GM18519 (cell line): ENCODE measurements around the gene PLXNA4.
A peak's percentile ranks its signal among the peaks of the same experiment; 100 is the strongest.

ENCODE experiments used
- ATAC-seq: cut with Tn5 transposase; IDR thresholded peaks from one replicate; pipeline ENCODE4 v1.9.1; 2021; ENCODE audit warnings: mild to moderate bottlenecking, moderate library complexity; ENCODE audit not compliant: unreplicated experiment, low FRiP score

Gene PLXNA4

DNA sequence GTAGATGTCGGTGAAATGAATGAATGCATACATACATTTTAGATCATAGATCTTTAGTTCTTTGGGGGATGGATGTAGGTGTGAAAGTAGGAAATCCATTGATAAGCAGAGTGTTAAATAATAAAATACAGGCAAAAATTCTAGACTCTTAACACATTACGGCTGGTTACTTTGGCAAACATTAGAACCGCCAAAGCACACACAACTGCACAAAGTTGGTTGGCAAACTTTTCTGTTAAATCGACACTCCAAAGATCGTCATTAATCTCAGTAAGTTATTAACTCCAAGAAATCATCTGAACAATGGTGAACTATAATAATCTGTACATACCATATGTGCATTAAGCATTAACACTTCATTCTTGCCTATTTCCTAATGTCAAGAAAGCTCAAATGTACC, 231.2 kb downstream of the PLXNA4 start:
- no peak for ATAC-seq

DNA sequence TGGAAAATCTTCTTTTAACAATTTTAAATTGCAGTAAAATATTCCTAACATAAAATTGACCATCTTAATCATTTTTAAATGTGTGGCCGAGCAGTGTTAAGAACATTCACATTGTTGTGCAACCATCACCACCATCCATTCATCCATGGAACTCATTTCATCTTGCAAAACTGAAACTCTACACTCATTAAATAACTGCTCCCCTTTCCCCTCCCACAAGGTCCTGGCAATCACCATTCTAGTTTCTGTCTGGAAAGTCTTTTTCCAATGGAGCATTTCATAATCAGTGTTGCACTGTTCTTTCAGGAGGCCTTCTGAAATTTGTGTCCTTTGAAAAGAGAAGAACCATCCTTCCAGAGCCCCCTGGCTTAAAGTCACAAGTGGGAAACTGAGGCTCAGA, 233.1 kb downstream of the PLXNA4 start:
- no peak for ATAC-seq

- ATAC-seq, result no peak
Measured at GRCh38 chr7:132337450-132338080, 238.7 kb downstream of the PLXNA4 start.

DNA sequence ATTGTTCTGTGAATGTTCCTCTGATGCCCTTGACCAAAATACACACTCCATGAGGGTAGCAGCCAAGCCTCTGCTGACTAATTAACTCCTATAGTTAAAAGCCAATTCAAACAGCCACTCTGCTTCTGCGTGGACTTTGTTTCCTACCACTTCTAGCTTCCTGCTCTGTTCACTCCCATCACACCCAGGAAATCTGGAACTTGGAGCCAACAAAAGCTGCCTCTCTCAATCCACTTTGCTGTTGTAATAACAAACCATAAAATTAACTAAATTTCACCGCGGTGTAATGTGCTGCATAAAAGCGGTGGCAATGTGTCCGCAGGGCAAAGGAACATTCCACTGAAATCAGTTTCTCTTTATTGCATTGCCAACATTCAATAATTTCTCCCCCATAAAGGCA, 239.5 kb downstream of the PLXNA4 start:
- no peak for ATAC-seq

DNA sequence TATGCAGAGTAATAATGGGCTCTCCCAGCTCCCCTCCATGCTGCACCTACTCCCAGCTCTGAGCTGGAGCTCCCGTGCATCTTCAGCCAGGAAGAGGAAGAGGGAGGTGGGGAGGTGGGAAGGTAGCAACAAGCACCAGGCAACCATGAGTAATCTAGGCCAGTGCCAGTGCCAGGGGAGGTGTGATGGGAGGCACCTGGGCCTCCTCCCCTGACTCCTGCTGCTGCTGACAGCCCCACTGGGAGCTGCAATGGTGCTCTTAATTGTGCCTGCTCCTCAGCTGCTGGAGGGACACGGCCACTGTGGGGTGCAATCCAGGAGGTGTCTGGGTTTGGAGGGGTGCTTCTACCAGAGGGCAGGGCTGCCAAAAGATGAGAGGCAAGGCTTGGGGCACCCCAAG, 243.0 kb downstream of the PLXNA4 start:
- no peak for ATAC-seq

DNA sequence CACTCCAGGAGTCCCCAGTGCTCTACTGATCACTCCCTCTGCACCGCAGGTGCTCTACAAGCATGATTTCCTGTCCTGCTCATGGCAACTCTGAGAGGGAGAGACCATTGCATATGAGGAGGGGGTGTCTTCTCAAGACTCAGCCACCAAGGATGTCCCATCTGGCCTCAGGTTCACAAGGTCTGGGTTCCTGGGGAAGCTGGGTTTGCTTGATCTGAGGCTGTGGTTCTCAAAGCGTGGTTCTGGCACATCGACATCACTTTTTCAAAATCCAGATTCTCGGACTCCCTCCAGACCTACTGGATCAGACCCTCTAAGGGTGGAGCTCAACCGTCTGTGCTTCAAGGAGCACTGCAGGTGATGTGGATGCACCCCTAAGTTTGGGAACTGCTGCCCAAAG, 247.5 kb downstream of the PLXNA4 start:
- no peak for ATAC-seq

GRCh38 chr7:132328047-132328620, 248.1 kb downstream of the PLXNA4 start:
- no peak for ATAC-seq

DNA sequence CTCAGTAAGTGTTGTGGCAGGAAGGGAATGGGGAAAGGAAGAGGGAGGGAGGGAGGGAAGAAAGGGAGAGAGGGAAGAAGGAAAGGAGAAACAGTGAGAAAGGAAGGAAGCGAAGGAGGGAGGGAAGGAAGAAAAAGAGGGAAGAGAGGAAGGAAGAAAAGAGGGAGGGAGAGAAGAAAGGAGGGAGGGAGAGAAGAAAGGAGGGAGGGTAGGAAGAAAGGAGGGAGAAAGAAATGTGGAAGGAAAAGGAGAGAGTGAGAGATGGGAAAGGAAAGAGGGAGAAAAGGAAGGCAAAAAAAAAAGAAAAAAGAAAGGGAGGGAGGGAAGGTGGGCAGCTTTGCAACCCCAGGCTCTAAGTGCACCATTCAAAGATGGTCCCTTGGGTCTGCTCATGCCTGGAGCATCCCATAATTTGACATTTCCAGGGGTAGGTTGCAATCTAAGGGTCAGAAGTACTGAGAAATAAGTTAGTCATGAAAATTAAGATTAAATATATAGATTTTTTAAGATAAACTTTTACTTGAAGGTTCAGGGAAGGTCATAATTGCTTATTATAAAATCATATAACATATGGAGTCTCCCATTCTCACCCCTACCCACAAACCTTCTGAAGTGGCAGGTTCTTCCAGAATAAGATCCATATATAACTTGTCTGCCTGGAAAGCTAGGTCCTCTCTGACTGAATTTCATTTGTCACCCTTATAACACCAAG, 249.2 kb downstream of the PLXNA4 start:
- no peak for ATAC-seq

DNA sequence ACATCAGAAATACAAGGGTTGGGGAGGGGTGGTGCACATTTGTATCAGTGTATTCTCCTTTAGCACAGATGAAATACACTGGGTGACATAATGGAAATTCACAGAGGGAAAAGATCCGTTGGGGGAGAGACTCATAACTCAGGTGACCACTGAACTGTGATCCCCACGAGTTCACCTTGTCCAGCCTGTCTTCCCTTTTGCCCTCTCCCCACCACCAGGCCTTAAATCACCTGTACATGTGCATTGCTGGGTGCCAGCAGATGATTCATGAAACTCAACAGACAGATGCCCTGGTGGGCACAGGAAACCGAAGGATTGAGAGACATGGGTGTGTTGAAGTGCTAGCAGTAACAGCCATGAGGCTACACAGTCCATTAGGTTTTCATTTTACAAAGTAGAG, 253.3 kb downstream of the PLXNA4 start:
- no peak for ATAC-seq

DNA sequence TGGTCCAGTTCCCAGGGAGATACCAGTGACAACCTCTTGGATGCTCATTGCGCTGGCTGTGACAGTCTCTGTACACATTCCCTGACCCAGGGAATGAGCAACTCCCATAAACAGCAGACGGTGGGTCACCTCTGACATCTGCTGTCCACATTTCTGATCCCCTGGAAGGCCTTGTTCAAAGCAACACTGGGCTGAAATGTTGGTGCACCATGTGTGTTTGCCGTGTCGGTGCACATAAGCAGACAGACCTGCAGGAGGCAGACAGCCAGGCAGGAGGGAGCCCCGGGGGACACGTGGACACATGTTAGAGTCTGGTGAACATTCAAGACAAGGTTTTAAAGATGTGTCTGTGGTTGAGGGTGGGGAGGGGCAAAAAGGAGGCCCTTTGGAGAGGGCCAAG, 254.9 kb downstream of the PLXNA4 start:
- no peak for ATAC-seq

- ATAC-seq, result no peak
Measured at GRCh38 chr7:132319481-132319880, 256.8 kb downstream of the PLXNA4 start.

GRCh38 chr7:132318352-132319318, 257.6 kb downstream of the PLXNA4 start:
- ATAC-seq, result peak; percentile 81

DNA sequence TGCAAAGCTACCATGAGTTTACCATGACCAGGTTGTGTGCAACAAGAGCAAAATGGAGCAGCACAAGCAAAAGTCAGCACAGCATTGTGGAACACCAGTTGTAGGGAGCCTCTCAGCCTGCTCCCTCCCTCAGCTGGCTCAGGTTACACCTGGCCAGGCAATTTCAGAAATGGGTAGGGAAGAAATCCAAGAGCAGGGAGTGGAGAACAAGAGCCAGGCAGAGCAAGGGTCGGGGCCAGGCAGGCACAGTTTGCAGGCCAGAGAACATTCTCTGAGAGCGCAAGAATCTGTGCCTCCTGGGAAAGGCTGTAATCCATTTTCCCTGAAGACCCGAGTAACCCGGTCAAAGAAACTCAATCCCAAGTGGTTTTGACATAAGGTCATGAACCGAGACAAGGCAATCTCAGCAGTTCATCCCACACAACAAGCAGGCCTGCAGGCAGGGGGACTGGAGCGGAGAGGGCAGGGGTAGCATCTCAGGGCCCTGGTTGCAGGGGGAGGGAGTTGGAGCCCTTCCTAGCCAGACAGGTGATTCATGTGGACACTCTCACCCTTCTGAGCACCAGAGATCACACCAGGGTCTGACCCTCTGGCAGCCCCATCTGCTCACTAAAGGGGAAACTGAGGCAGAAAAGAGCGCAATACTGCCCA, 258.4 kb downstream of the PLXNA4 start:
- no peak for ATAC-seq

DNA sequence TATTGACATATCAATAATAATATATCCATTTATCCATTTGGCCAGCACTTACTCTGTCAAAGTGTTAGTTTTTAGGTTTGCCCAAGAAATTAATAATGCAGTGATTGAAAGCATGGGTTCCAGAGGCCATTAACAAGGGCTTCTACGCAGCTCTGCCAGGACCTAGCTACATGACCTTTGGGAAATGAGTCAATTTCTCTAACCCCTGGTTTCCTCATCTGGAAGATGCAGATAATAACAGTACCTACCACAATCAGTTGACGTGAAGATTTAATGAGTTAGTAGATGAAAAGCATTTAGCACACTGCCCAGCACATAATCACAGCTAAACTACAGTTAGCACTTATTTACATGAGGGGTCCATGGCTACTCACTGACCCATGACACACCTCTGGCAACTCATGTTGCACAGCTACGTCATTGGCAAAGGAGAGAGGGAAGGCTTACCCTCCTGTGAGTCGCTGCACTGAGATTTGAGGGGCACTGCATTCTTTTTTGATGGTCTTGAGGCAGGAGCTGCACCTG, 263.7 kb downstream of the PLXNA4 start:
- no peak for ATAC-seq

GRCh38 chr7:132311733-132312132, 264.5 kb downstream of the PLXNA4 start:
- no peak for ATAC-seq

- no peak for ATAC-seq
Measured at GRCh38 chr7:132309102-132309805, 267.0 kb downstream of the PLXNA4 start.

GRCh38 chr7:132307465-132307864, 268.8 kb downstream of the PLXNA4 start:
- ATAC-seq, result no peak

DNA sequence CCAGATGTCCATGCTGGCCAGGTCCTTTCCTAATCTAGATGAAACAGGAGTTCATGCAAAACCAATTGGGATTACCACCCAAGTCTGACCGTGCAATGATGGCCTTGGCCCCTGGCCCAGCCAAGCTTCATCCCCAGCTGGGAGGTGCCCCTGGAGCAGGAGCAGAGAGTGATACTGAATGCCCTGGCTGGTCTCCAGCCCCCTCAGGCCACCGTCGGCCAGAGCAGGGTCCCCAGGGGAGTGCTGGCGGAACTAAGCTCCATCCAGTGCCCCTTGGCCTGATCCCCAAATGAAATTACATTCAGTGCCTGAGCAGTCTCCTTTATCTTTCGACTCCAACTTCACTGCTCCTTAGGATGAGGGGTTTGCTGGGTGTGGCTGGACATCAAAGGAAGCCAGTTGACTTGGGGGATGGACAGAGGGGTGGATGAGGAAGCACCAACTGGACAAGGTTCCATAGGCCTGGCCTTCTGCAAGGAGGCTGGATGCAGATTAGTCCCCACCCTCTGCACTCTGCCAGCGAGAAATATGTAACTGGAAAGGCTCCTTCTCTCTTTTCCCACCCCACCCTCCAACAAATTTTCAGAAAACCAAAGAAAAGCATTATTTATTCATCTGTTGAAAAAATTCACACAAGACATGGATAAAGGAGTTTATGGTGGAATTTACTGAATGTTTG, 275.5 kb downstream of the PLXNA4 start:
- ATAC-seq, result no peak

DNA sequence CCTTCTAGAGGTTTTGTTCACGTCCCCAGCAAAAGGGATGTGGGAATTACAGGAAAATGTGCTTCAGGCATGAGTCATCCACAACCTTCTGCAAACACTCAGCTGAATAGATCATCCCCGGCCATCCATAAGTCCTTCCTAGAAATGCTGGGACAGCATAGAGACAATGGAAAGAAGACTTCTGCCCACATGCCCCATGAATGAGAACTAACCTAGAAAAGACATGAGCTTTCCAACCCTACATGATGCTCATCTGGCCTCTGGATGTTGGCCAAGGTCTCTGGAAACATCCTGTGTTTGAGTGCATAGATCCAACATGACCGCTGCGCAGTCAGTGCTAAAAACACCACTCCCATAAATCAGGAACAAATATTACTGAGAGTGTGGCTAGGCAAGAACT, 277.5 kb downstream of the PLXNA4 start:
- ATAC-seq, result no peak
